HEK293 (cell line): ENCODE measurements around the gene GLRX2.
A peak's percentile ranks its signal among the peaks of the same experiment; 100 is the strongest.

Experiments used
- BCL6B ChIP-seq: fragments of 450-650 bp; formaldehyde crosslinking; IDR thresholded peaks from 2 replicates; pipeline ENCODE4 v1.5.1; 2017; ENCODE audit warnings: missing biosample characterization, missing genetic modification characterization
- GLIS1 ChIP-seq: fragments of 450-650 bp; formaldehyde crosslinking; IDR thresholded peaks from 2 replicates; pipeline ENCODE4 v1.5.1; 2016; ENCODE audit warnings: missing biosample characterization, missing genetic modification characterization
- IKZF3 ChIP-seq: fragments of 450-650 bp; IDR thresholded peaks from 2 replicates; pipeline ENCODE4 v1.5.0; 2018; ENCODE audit warnings: missing biosample characterization, mild to moderate bottlenecking, missing genetic modification characterization, moderate library complexity
- KLF16 ChIP-seq: fragments of 450-650 bp; formaldehyde crosslinking; IDR thresholded peaks from 2 replicates; pipeline ENCODE4 v1.5.1; 2017; ENCODE audit warnings: missing biosample characterization, missing genetic modification characterization
- KLF17 ChIP-seq: fragments of 450-650 bp; formaldehyde crosslinking; IDR thresholded peaks from 2 replicates; pipeline ENCODE4 v1.5.1; 2016; ENCODE audit warnings: missing biosample characterization, missing genetic modification characterization
- PRDM1 ChIP-seq: fragments of 450-650 bp; formaldehyde crosslinking; IDR thresholded peaks from 2 replicates; pipeline ENCODE4; 2016; ENCODE audit warnings: missing biosample characterization, missing genetic modification characterization
- SCRT2 ChIP-seq: fragments of 450-650 bp; formaldehyde crosslinking; IDR thresholded peaks from 2 replicates; pipeline ENCODE4 v1.5.1; 2016; ENCODE audit warnings: missing biosample characterization, missing genetic modification characterization
- SP7 ChIP-seq: fragments of 450-650 bp; formaldehyde crosslinking; IDR thresholded peaks from 2 replicates; pipeline ENCODE4 v1.5.1; 2016; ENCODE audit warnings: missing biosample characterization, missing genetic modification characterization
- ZIC2 ChIP-seq: fragments of 450-650 bp; formaldehyde crosslinking; IDR thresholded peaks from 2 replicates; pipeline ENCODE4 v1.5.1; 2016; ENCODE audit warnings: missing biosample characterization, missing genetic modification characterization
- ZNF138 ChIP-seq: fragments of 450-650 bp; formaldehyde crosslinking; IDR thresholded peaks from 2 replicates; pipeline ENCODE4 v1.5.1; 2016; ENCODE audit warnings: missing biosample characterization, missing genetic modification characterization, borderline replicate concordance
- ZNF2 ChIP-seq: fragments of 450-650 bp; formaldehyde crosslinking; IDR thresholded peaks from 2 replicates; pipeline ENCODE4 v1.5.1; 2016; ENCODE audit warnings: missing biosample characterization, missing genetic modification characterization
- ZNF23 ChIP-seq: fragments of 450-650 bp; formaldehyde crosslinking; IDR thresholded peaks from 2 replicates; pipeline ENCODE4 v1.5.1; 2016; ENCODE audit warnings: missing biosample characterization, missing genetic modification characterization, borderline replicate concordance
- ZNF350 ChIP-seq: fragments of 450-650 bp; formaldehyde crosslinking; IDR thresholded peaks from 2 replicates; pipeline ENCODE4 v1.5.0; 2017; ENCODE audit warnings: missing biosample characterization, mild to moderate bottlenecking, missing genetic modification characterization
- ZNF362 ChIP-seq: fragments of 450-650 bp; formaldehyde crosslinking; IDR thresholded peaks from 2 replicates; pipeline ENCODE4 v1.5.1; 2016; ENCODE audit warnings: missing biosample characterization, missing genetic modification characterization
- ZNF366 ChIP-seq: fragments of 450-650 bp; formaldehyde crosslinking; conservative IDR thresholded peaks from 2 replicates; pipeline ENCODE4 v1.5.1; 2016; ENCODE audit warnings: missing biosample characterization, missing genetic modification characterization
- ZNF394 ChIP-seq: fragments of 450-650 bp; formaldehyde crosslinking; IDR thresholded peaks from 2 replicates; pipeline ENCODE4 v1.5.1; 2016; ENCODE audit warnings: missing biosample characterization, missing genetic modification characterization, mild to moderate bottlenecking, moderate library complexity, borderline replicate concordance
- ZNF510 ChIP-seq: fragments of 450-650 bp; formaldehyde crosslinking; IDR thresholded peaks from 2 replicates; pipeline ENCODE4 v1.5.1; 2018; ENCODE audit warnings: mild to moderate bottlenecking, missing genetic modification characterization, missing biosample characterization; ENCODE audit not compliant: insufficient replicate concordance
- ZNF513 ChIP-seq: fragments of 450-650 bp; IDR thresholded peaks from 2 replicates; pipeline ENCODE4 v1.5.1; 2018; ENCODE audit warnings: missing biosample characterization, missing genetic modification characterization
- ZNF561 ChIP-seq: fragments of 450-650 bp; IDR thresholded peaks from 2 replicates; pipeline ENCODE4 v1.5.1; 2018; ENCODE audit warnings: missing biosample characterization, missing genetic modification characterization, borderline replicate concordance
- ZNF580 ChIP-seq: fragments of 450-650 bp; formaldehyde crosslinking; IDR thresholded peaks from 2 replicates; pipeline ENCODE4 v1.5.1; 2016; ENCODE audit warnings: missing biosample characterization, missing genetic modification characterization
- ZNF623 ChIP-seq: fragments of 450-650 bp; formaldehyde crosslinking; IDR thresholded peaks from 2 replicates; pipeline ENCODE4 v1.5.1; 2016; ENCODE audit warnings: missing biosample characterization, missing genetic modification characterization
- ZNF639 ChIP-seq: fragments of 450-650 bp; formaldehyde crosslinking; IDR thresholded peaks from 2 replicates; pipeline ENCODE4 v1.5.1; 2016; ENCODE audit warnings: missing biosample characterization, missing genetic modification characterization
- ZNF660 ChIP-seq: fragments of 450-650 bp; IDR thresholded peaks from 2 replicates; pipeline ENCODE4 v1.5.1; 2018; ENCODE audit warnings: missing biosample characterization, mild to moderate bottlenecking, missing genetic modification characterization
- ZNF76 ChIP-seq: fragments of 450-650 bp; formaldehyde crosslinking; IDR thresholded peaks from 2 replicates; pipeline ENCODE4; 2016; ENCODE audit warnings: low read depth, missing biosample characterization, missing genetic modification characterization, borderline replicate concordance
- ZNF768 ChIP-seq: fragments of 450-650 bp; formaldehyde crosslinking; IDR thresholded peaks from 2 replicates; pipeline ENCODE4 v1.5.1; 2018; ENCODE audit warnings: missing biosample characterization, mild to moderate bottlenecking, missing genetic modification characterization
- ZNF792 ChIP-seq: fragments of 450-650 bp; formaldehyde crosslinking; IDR thresholded peaks from 2 replicates; pipeline ENCODE4 v1.5.1; 2016; ENCODE audit warnings: missing biosample characterization, missing genetic modification characterization
- ZSCAN18 ChIP-seq: fragments of 450-650 bp; formaldehyde crosslinking; IDR thresholded peaks from 2 replicates; pipeline ENCODE4 v1.5.1; 2016; ENCODE audit warnings: missing biosample characterization, missing genetic modification characterization
- ZSCAN4 ChIP-seq: fragments of 450-650 bp; formaldehyde crosslinking; IDR thresholded peaks from 2 replicates; pipeline ENCODE4 v1.5.1; 2017; ENCODE audit warnings: missing biosample characterization, missing genetic modification characterization
- ZXDB ChIP-seq: fragments of 450-650 bp; formaldehyde crosslinking; IDR thresholded peaks from 2 replicates; pipeline ENCODE4 v1.5.1; 2016; ENCODE audit warnings: missing biosample characterization, missing genetic modification characterization

Gene GLRX2

GRCh38 chr1:193121616-193122593, 16.7 kb upstream of the GLRX2 start, which contains the start of gene CDC73 (continued):
- TF ChIP-seq ZNF362 (tag by site-specific recombination) (peak; percentile 32; the same call in 1 of the 2 replicates), ZSCAN18 (tag by site-specific recombination) (no peak), ZNF623 (tag by site-specific recombination) (no peak), ZNF366 (peak; percentile 63; the same call in 1 of the 2 replicates), SCRT2 (tag by site-specific recombination) (peak; percentile 73), ZNF23 (tag by site-specific recombination) (no peak), KLF17 (tag by site-specific recombination) (peak; percentile 93), ZNF660 (tag by site-specific recombination) (peak; percentile 96), ZNF138 (tag by site-specific recombination) (no peak), ZXDB (tag by site-specific recombination) (peak; percentile 99), ZNF394 (tag by site-specific recombination) (peak; percentile 69; the same call in 1 of the 2 replicates), ZNF768 (tag by site-specific recombination) (no peak), SP7 (tag by site-specific recombination) (peak; percentile 90), IKZF3 (peak; percentile 94), ZNF580 (no peak; the same call in 1 of the 2 replicates), ZIC2 (tag by site-specific recombination) (peak; percentile 72), KLF16 (peak; percentile 84), ZNF561 (tag by site-specific recombination) (peak; percentile 79), PRDM1 (tag by site-specific recombination) (peak; percentile 74), ZNF639 (tag by site-specific recombination) (peak; percentile 80; the same call in 1 of the 2 replicates), ZSCAN4 (peak; percentile 33; the same call in 1 of the 2 replicates), ZNF2 (tag by site-specific recombination) (peak; percentile 97), BCL6B (tag by site-specific recombination) (no peak), ZNF76 (tag by site-specific recombination) (peak; percentile 74; the same call in 1 of the 2 replicates), ZNF510 (tag by site-specific recombination) (no peak), ZNF792 (0 out of 2 replicates have a peak, but pooled peaks have one; percentile 9), GLIS1 (tag by site-specific recombination) (peak; percentile 67), ZNF513 (peak; percentile 93), ZNF350 (tag by site-specific recombination) (no peak)
